ENCODE measurements around the gene NRN1L.

- TF ChIP-seq EZH2 (IDR thresholded peaks at IDR 0.05; ENCODE audit: borderline replicate concordance, low read depth, low read length, poor library complexity, severe bottlenecking), result no peak
- TF ChIP-seq CTCF (conservative IDR thresholded peaks at IDR 0.05; ENCODE audit: low read depth, low read length), result no peak
These were observed 5.2 kb upstream of the NRN1L start for GRCh38 chr16:67879462-67879861.
